ENCODE results near the gene SMYD2.

Gene SMYD2

DNA sequence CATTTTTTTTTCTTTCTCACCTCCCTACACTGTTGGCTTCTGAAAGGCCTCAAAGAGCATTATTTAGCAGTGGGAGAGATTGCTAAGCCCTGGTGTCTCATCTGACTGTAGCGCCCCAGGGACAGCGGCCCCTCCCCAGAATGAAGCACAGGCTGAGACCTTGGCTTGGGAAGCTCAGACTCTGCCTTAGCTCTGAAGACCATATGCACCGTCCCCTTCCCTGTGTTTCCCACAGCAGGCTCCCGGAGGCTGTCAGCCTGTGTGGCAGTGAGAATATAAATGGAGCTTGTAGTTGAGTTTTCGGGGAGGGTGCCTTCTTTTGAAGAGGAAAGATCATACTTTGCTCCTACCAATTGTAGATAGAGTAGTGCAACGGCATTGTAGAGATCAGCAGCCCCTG, 25.3 kb downstream of the SMYD2 start:
- DNase-seq, result no peak

DNA sequence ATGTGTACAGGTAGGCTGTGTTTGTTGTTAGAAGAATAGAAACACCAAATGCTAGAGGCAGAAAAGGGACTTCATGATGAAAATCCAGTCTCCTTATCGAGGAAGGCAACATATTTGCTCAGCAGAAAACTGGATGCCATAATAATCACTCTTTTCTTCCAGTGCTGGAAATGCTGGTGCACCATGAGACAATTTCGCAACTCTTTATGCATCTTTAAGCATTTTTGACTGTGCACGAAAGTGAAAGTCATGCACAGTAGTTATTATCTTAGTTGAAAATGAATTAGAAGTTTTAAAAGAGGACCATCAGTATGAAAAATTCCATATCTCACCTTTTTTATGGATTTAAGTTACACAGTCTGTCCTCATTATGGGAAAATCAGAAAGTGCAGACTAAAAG, 29.1 kb downstream of the SMYD2 start:
- no peak for DNase-seq

DNA sequence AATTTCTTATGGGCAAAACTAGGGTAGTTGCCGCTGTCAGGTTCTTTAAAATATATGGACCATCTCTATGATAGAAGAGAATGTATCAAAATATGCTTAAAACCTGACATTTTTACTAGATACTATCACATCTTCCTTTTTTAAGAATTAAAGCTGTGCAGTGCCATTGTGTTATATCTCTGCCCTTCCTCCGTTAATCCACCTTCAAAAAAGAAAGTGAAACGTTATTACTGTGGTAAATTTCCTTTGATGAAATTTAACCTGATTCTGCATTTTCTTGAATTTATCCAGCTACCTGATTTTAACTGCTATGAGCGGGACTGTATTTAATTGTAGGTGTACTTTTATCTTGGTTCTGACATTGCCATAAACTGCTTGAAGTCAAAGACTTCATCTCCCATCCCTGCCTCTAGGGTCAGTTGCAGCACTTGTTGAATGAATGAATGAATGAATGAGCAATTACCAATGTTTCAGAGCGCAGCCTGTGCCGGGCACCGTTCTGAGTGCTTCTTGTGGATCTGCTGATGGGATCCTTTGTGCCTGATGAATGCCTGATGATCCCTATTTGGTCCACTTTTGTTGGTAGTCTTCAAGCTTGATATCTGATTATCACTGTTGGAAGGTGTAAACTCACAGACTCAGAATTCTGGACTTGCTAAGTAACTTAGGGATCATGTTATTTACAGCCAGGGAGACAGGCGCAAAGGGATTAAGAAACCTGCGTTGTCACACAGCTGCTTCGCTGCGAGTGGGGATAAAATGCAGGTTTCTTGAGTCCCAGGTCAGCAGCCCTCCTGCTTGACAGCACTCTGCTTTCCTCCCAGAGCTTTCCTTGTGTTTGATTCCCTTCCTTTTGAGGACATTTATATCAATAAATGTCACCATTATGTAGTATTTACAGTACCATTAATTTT, 30.1 kb downstream of the SMYD2 start:
- DNase-seq, result no peak

DNA sequence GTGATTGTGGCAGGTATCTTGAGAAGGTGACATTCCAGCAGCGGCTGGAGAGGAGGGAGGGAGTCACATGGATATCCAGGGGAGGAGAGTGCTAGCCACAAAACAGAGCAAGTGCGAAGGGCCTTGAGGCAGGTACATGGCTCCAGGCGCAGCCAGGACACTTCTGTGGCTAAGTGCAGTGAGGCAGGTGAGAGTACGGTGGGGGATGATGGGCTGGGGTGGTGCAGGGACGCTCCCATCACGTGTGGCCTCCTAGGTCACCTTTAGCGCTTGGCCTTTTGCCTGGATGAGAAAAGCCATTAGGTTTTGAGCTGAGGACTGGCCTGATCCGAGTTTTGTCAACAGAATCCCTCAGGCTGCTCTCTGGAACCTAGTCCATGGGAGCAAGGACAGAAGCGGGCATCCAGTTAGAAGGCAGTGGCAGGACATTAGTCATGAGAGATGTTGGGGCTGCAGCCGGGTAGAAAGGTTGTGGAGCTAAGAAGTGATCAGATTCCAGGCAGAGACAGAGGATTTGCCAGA, 31.6 kb downstream of the SMYD2 start:
- no peak for DNase-seq

DNA sequence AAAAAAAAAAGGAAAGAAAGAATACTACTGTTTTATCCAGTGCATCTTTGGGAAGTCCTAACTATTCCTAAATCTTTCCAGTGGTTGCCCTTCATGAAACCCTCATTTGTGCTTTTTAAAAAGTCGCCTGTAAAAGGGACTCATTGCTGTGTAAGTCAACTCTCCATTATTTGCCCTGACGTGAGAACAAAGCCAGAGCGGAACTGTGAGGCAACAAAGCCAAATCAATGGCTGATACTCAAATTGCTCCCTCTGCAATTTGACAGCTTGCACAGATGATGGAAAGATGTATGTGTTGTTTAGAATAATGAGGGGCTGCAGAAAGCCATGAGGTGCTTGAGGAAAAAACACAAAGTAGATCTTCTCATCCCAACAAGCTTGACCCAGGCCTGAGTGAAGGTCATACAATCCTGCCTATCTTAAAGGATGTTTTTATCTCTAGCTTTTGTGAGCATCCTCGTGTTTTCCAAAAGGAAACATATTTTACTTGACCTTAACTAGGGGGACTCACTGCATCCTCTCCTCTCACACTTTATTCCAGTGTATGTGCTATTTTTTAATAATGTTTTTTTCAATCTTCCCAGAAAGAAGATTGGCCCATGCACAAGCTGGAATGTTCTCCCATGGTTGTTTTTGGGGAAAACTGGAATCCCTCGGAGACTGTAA, 33.4 kb downstream of the SMYD2 start:
- no peak for DNase-seq

DNA sequence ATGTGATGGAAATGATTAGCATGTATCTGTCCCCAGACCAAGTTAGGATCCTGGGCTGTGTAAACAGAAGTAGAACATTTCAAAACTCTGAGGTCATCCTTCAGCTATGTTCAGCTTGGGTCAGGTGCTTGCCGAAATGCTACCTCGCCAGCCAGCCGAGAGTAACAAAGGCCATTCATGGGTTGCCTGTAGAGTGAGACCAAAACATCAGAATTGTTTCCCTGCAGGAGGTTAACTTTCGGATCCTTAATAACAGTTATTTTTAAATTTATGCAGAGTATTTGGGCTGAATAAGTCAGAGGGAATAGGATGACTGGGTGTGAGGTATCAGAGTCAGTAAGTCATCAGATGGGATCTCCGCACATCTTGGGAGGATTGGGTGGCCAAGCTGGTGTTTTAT, 35.6 kb downstream of the SMYD2 start:
- DNase-seq, result no peak

DNA sequence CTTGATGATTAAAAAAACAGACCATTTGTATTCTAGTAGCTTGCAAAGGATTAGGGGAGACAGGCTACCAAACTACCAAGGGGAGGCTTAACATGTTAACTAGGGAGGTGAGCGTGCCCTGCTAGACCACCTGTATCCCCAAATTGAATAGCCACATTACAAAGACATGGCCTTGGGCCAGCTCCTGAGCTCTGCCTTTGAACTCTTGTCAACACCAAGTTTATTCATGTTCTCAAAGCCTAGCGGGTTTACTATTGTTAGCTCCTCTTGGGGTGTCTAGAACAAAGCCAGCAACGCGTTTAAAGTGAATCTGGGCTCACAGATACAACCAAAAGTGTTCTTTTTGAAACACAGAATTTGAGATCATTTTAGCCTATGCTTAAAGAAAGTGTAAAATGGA, 36.3 kb downstream of the SMYD2 start:
- DNase-seq, result no peak

DNA sequence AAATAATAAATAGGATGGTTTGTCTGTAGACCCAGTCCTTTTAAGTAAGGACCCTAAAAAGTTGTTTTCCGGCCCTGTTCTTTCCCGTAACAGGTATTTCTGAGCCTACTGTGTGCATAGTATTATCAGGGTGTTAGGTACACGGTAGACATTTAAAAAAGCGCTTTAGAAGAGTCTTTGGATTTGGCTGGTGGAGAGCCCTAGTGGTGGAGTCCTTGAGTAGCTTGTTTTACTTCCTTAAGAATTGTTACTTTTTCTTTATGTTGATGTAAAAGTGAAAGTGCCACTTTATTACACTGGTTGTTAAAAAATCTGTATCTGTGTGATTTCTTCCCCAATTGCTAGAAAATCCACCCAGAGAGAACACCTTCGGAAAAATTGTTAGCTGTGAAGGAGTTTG, 36.8 kb downstream of the SMYD2 start:
- DNase-seq, result no peak

DNA sequence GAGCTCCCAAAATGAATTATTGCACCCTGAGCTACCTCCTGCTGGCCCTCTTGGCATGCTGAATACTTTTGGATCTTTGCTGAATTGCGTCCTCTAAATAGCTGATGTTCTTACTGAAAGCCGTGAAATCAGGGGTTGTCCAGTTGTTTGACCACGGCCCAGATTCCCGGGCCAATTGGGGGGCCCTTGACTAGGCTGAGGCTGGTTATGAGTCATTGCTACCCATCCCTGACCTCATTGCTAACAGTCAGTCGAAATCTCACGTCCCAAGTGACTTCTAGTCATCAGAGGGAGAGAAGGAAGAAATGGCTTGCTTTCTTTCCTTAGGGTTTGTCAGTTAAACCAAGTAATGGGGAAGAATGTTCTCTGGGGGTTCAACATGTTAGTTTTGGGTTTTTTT, 37.4 kb downstream of the SMYD2 start:
- DNase-seq, result no peak

DNA sequence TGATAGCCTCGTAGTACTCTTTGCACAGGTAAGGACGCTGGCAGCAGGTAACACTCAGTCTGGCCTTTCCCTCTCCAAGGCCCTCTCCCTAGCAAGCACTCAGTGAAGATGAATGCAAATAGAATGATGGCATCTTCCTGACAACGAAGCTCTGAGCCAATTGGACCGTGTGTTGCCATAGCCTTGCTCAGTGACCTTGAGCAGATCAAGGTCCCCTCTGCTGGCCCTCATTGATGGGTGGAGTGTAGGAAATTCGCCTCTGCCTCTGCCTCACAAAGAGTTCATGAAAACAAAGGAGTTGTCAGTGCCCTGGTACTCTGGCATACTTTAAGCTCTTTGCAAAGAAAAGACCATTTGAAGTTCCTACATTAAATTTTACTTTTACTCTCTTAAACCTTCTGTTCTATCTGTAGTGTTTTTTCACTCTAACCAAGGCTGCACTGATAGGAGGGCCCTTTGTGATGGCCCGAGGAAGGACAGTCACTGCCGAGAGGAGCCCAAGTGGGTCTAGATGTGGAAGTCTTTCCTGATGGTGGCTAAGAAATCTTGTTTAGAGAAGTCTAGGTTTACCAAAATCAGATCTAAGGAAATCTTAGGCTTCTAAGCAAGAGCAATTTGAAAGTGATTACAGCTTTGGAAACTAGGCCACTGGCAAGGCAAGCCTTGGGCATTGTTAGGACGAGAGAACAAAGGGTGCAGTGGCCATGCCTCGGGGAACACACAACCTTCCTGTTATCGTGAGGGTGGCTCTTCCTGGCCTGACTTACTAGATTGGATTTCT, 38.2 kb downstream of the SMYD2 start:
- DNase-seq, result no peak

DNA sequence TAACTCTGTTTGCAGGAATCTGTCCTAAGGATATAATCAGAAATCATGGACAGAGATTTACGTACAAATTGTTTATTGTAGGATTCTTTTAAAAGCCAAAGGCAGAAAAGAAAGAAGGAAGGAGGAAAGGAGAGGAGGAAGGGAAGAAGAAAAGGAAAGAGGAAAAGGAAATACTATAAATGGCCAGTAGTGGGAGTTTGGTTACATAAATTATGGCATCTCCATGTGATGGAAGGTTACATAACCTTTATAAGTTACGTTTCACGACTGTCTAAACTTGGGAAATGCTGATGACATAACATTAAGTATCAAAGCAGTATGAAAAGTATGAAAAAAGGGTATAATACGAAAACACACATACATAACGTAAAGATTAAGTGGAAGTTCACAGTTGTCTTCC, 39.0 kb downstream of the SMYD2 start:
- DNase-seq, result no peak

DNA sequence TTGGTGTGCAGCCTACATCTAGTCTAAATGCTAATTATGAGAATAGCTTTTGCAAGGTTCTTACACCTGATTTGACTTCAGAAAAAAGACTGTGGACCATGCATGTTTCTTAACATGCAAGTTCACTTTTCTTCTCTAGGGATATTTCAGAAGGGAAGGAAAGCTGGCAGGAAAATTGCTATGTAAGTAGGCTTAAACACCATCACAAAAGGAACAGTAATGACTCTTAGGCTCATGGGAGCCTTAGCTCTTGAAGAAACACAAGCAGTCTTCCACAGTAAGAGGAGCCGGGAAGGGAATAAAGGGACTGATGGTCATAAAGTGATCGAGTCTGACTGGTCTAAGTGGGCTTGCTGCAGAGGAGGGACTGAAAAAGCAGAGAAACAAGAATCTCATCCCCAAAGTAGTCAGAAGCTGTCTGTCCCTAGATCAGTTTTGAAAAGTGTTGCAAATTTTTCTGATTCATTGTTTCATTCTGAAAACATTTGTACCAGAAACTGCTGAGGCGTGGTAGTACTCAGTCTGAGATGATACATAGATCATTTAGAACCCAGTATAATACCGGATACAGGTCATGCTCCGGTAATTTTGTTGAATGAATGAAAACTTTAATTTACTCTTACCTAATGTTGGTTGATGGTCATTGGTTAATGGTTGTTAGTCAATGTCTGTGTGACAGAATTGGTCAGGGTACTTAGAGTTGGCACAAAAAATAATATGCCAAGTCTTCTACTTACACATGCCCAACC, 40.9 kb downstream of the SMYD2 start:
- DNase-seq, result no peak

DNA sequence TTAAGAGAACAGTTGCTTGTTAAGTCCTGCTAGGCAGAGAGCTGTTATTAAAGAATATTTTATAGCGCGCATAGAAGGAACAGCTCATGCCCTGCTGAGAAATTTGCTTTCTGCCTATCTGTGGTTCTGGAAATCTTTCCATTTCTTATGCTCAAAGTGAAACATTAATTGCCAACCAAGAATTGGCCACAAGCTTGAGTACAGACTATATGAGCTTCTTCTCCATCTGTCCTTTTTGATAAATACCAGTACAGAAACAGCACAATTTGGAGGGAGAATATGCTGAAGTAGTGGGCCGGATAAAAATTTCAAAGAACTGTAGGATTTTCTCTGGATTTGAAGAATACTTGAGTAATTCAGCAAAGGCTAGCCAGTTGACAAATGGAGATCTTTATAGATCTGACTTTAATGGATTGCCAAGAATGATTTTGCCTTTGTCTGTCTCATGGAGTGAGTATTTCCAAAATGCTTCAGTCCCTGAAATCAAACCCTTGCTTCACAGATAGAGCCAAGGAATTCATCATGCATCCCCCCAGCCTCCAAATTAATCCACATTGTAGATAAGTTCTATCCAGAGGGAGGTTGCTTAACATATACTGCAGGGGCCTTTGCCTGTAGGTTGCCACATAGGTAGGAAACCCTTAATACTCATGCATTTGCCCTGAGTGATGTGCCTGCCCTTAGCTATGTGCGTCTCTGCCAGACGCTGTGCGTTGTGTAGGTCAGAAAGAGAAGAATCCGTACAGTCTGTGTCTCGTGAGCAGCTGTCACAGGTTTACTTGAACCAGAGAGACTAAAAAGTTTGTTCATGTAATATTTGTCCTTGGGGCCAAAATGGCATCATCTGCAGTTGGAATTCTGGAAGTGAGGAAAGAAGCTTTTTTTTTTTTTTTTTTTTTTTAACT, 44.2 kb downstream of the SMYD2 start:
- no peak for DNase-seq

DNA sequence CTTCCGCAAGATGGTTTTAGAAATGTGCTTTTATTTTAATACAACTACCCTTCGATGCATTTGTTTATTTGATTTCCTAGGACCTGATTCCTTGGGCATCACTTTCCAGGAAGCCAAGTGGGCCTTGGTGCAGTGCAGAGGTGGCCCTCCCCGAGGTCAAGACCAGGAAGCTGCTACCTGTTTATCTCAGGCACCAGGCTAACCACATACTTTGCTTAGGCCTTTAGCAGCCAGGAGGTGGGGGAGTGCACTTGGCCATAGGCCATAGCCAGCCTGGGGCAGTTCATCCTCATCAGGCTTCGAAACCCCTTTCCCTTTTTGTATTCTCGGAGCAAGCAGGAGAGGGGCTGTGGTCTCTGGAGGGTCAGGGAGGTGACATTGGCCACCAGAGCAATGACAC, 45.4 kb downstream of the SMYD2 start:
- DNase-seq, result no peak

DNA sequence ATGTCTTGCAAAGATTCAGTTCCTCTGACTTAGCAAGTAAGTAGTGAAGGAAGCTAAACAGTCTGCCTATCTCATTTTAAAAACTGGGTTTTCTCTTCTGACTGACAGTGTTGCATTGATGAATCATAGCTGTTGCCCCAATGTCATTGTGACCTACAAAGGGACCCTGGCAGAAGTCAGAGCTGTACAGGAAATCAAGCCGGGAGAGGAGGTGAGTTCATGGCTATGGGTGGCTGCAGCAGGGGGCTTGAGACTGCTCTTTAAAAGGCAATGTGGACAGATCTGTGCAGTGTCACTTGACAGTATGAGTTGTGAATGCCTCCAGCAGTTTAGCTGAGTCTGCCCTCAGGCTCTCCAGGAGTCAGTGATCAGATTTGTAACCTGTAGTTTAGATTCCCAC, 46.6 kb downstream of the SMYD2 start:
- DNase-seq, result no peak

DNA sequence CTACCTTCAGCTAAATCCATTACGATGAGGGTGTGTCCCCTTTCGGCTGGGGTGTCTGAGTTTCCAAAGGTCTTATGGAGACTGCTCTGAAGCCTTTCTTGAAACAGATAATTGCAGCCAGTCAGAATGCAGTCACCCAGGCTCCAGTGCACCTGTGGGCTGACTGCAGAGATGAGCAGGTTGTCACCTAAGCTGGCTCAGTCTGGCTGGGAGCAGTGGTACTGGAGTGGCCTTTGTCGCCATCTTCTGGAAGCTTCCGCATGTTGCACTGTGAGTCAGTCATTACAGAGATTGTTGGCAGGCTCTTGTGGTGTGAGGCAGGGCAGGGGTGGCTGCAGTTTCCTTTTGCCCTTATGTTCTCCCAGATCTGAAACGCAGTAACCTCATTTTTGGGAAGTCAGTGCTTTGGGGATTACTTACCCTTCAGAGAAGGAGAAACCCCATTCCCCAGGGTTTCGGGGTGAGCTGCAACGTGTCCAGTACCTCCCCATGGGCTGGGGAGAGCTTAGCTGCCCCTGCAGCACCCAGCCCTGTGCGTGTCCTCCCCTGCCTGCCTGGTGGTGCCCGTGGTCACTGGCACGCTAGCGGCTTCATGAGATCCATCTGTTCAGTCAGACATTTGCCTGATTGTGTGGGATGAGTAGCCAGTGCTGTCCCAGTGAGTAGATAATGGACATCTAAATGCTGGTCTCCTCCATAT, 48.0 kb downstream of the SMYD2 start:
- DNase-seq, result peak; percentile 44

DNA sequence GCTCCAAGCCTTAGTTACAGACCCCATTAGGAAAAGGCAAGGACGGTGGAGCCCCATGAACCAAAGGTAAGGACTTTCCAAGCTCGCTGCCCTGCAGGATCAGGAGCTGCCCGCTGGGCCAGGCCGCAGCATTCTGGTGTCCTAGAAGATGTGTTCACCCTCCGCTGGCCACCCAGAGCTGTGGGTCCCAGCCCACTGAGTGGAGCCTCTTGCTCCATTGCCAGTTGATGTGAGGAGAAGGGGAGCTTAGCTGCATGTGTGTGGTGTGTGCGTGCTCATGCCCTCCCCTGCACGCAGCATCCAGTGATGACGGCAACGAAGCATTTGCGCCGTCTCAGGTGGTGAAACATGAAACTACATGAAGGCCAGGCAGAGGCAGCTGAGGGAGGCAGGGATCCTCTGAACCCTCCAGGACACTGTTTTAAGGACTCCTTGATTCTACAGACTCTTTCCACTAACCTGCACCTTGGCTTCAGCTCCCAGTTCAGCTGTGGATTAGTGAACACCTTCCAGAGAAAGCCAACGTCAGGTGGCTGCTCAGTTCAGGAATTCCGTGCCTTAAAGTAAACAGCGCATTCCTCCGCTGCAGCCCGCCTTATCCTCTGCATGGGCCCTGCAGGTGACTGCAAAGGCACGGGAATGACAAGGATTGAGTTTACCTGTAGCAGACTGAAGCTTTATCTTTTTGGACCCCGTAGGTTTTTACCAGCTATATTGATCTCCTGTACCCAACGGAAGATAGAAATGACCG, 48.7 kb downstream of the SMYD2 start:
- DNase-seq, result no peak

DNA sequence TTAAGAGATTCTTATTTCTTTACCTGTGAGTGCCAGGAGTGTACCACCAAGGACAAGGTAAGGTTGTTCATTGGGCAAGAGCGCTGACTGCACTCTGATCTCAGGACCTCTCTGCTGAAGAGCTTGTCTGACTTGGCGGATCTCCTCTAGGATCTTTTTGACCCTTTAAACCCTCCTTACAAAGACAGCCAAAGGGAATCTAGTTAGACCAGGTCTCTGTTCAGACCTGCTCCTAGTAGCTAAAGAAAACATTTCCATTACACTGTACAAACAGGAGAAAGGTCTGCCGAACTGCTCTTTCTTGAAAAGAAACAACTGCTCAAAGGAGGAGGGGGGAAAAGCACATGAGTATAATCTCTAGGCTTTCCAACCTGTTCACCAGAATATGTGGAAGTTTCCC, 49.3 kb downstream of the SMYD2 start:
- no peak for DNase-seq

DNA sequence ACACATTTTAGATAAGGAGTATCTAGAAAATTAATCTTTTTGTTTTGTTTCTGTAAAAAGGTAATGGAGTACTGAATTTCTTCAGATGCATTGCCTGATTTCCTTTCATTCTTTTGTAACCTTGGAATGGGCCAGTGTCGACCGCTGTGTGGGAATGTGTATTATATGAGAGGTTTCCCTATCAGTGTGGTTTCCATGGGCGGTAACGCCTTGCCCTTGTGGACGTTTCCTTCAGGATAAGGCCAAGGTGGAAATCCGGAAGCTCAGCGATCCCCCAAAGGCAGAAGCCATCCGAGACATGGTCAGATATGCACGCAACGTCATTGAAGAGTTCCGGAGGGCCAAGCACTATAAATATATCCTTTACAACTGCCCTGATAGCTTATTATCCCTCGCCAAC, 49.8 kb downstream of the SMYD2 start:
- DNase-seq, result no peak

DNA sequence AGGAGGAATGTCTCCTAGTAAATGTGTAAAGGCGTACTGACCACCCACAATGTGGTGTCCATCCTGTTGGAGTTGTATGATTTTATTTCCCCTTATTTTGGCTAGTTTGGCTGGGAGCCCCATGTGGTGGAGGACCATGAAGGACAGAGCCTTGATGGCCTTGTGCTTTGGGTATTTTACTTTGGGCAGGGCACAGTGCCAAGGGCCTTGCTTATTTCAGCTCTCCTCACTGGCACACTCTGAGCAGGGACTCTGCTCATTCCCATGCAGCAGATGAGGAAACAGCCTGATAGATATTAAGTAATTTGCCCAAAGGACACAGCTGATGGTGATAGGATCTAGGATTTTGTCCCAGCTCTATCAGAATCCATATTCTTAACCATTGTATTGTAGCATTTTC, 50.2 kb downstream of the SMYD2 start:
- no peak for DNase-seq
